ENCODE results near the gene MRM2. TPM values are rescaled to one million over a fixed set of nuclear protein-coding genes. Genes with fewer than 3 reads are reported as not detected.

MRM2 gene
- polyA plus RNA-seq, 1 donor, result 27.6 TPM

GRCh38 chr7:2232766-2233520 lies 9.1 kb downstream of the MRM2 start, which contains the start of gene MAD1L1:
Gene MAD1L1 (minus strand): TSS chr7:2232945. CDS start chr7:2230133, 2,812 bp downstream.
- no CpG with 5 or more reads among the region's 63 CpGs for WGBS (ENCODE audit: insufficient coverage, low lambda C conversion rate)
- DNase-seq, result peak; percentile 87 to 91
- H3K36me3 ChIP-seq (ENCODE audit: control insufficient read depth, insufficient read depth, low read length), result peaks cover 44% of the 10 kb centered on the region
- H3K27me3 ChIP-seq (ENCODE audit: control insufficient read depth, insufficient read depth, low read length), result no peaks in the 10 kb centered on the region
- no peaks in the 10 kb centered on the region for H3K4me1 ChIP-seq (ENCODE audit: control insufficient read depth, insufficient read depth, low read length)
- peak within 1 kb of the TSS; percentile 7 for H3K27ac ChIP-seq (ENCODE audit: low read length)
- H3K4me3 ChIP-seq (ENCODE audit: low read length), result peak within 1 kb of the TSS; percentile 61
- H3K9me3 ChIP-seq (ENCODE audit: control insufficient read depth, low read depth, low read length), result no peaks in the 10 kb centered on the region

- H3K4me3 ChIP-seq (ENCODE audit: low read length), result peak overlapping the region; percentile 61
- peaks cover 39% of the 10 kb centered on the region for H3K36me3 ChIP-seq (ENCODE audit: control insufficient read depth, insufficient read depth, low read length)
- H3K4me1 ChIP-seq (ENCODE audit: control insufficient read depth, insufficient read depth, low read length), result no peaks in the 10 kb centered on the region
- peak in 1 of 2 donors; percentile 30 for DNase-seq
- no peaks in the 10 kb centered on the region for H3K27me3 ChIP-seq (ENCODE audit: control insufficient read depth, insufficient read depth, low read length)
- H3K27ac ChIP-seq (ENCODE audit: low read length), result no peak overlapping the region
- no CpG with 5 or more reads among the region's 46 CpGs for WGBS (ENCODE audit: insufficient coverage, low lambda C conversion rate)
- H3K9me3 ChIP-seq (ENCODE audit: control insufficient read depth, low read depth, low read length), result no peaks in the 10 kb centered on the region
Measured at GRCh38 chr7:2231992-2232765, 9.8 kb downstream of the MRM2 start.

GRCh38 chr7:2230882-2231281 lies 11.1 kb downstream of the MRM2 start:
- no CpG with 5 or more reads among the region's 9 CpGs for WGBS (ENCODE audit: insufficient coverage, low lambda C conversion rate)
- H3K9me3 ChIP-seq (ENCODE audit: control insufficient read depth, low read depth, low read length), result no peaks in the 10 kb centered on the region
- H3K4me3 ChIP-seq (ENCODE audit: low read length), result no peak overlapping the region
- H3K4me1 ChIP-seq (ENCODE audit: control insufficient read depth, insufficient read depth, low read length), result no peaks in the 10 kb centered on the region
- no peak overlapping the region for H3K27ac ChIP-seq (ENCODE audit: low read length)
- no peak for DNase-seq
- no peaks in the 10 kb centered on the region for H3K27me3 ChIP-seq (ENCODE audit: control insufficient read depth, insufficient read depth, low read length)
- H3K36me3 ChIP-seq (ENCODE audit: control insufficient read depth, insufficient read depth, low read length), result peaks cover 35% of the 10 kb centered on the region

- no peaks in the 10 kb centered on the region for H3K27me3 ChIP-seq (ENCODE audit: control insufficient read depth, insufficient read depth, low read length)
- H3K4me3 ChIP-seq (ENCODE audit: low read length), result no peak overlapping the region
- WGBS (ENCODE audit: insufficient coverage, low lambda C conversion rate), result no CpG with 5 or more reads among the region's 8 CpGs
- H3K4me1 ChIP-seq (ENCODE audit: control insufficient read depth, insufficient read depth, low read length), result no peaks in the 10 kb centered on the region
- no peak for DNase-seq
- H3K9me3 ChIP-seq (ENCODE audit: control insufficient read depth, low read depth, low read length), result no peaks in the 10 kb centered on the region
- H3K36me3 ChIP-seq (ENCODE audit: control insufficient read depth, insufficient read depth, low read length), result peaks cover 39% of the 10 kb centered on the region
- H3K27ac ChIP-seq (ENCODE audit: low read length), result no peak overlapping the region
Measured at GRCh38 chr7:2230226-2230625, 11.8 kb downstream of the MRM2 start.

- WGBS (ENCODE audit: insufficient coverage, low lambda C conversion rate), result no CpG with 5 or more reads among the region's 7 CpGs
- Histone ChIP-seq H3K36me3 (ENCODE audit: control insufficient read depth, insufficient read depth, low read length) (peaks cover 39% of the 10 kb centered on the region), H3K4me1 (ENCODE audit: control insufficient read depth, insufficient read depth, low read length) (no peaks in the 10 kb centered on the region)
Measured at GRCh38 chr7:2229467-2229866, 12.5 kb downstream of the MRM2 start.

GRCh38 chr7:2228921-2229320 lies 13.1 kb downstream of the MRM2 start:
- DNase-seq, result no peak
- H3K27ac ChIP-seq (ENCODE audit: low read length), result no peak overlapping the region
- no CpG with 5 or more reads among the region's 8 CpGs for WGBS (ENCODE audit: insufficient coverage, low lambda C conversion rate)
- H3K4me1 ChIP-seq (ENCODE audit: control insufficient read depth, insufficient read depth, low read length), result no peaks in the 10 kb centered on the region
- H3K9me3 ChIP-seq (ENCODE audit: control insufficient read depth, low read depth, low read length), result no peaks in the 10 kb centered on the region
- no peak overlapping the region for H3K4me3 ChIP-seq (ENCODE audit: low read length)
- peaks cover 41% of the 10 kb centered on the region for H3K36me3 ChIP-seq (ENCODE audit: control insufficient read depth, insufficient read depth, low read length)
- H3K27me3 ChIP-seq (ENCODE audit: control insufficient read depth, insufficient read depth, low read length), result no peaks in the 10 kb centered on the region

More at GRCh38 chr7:2229467-2229866, 12.5 kb downstream of the MRM2 start:
- no peaks in the 10 kb centered on the region for H3K9me3 ChIP-seq (ENCODE audit: control insufficient read depth, low read depth, low read length)
- H3K4me3 ChIP-seq (ENCODE audit: low read length), result no peak overlapping the region
- H3K27me3 ChIP-seq (ENCODE audit: control insufficient read depth, insufficient read depth, low read length), result no peaks in the 10 kb centered on the region
- no peak overlapping the region for H3K27ac ChIP-seq (ENCODE audit: low read length)
- DNase-seq, result no peak

GRCh38 chr7:2227699-2228098 lies 14.3 kb downstream of the MRM2 start:
- H3K36me3 ChIP-seq (ENCODE audit: control insufficient read depth, insufficient read depth, low read length), result peaks cover 46% of the 10 kb centered on the region
- WGBS (ENCODE audit: insufficient coverage, low lambda C conversion rate), result no CpG with 5 or more reads among the region's 15 CpGs
- H3K27me3 ChIP-seq (ENCODE audit: control insufficient read depth, insufficient read depth, low read length), result no peaks in the 10 kb centered on the region
- no peak overlapping the region for H3K27ac ChIP-seq (ENCODE audit: low read length)
- no peaks in the 10 kb centered on the region for H3K4me1 ChIP-seq (ENCODE audit: control insufficient read depth, insufficient read depth, low read length)
- H3K4me3 ChIP-seq (ENCODE audit: low read length), result no peak overlapping the region
- H3K9me3 ChIP-seq (ENCODE audit: control insufficient read depth, low read depth, low read length), result no peaks in the 10 kb centered on the region
- DNase-seq, result no peak

- Histone ChIP-seq H3K4me3 (ENCODE audit: low read length) (no peak overlapping the region), H3K36me3 (ENCODE audit: control insufficient read depth, insufficient read depth, low read length) (peaks cover 60% of the 10 kb centered on the region), H3K27ac (ENCODE audit: low read length) (no peak overlapping the region), H3K9me3 (ENCODE audit: control insufficient read depth, low read depth, low read length) (no peaks in the 10 kb centered on the region), H3K4me1 (ENCODE audit: control insufficient read depth, insufficient read depth, low read length) (no peaks in the 10 kb centered on the region), H3K27me3 (ENCODE audit: control insufficient read depth, insufficient read depth, low read length) (no peaks in the 10 kb centered on the region)
- WGBS (ENCODE audit: insufficient coverage, low lambda C conversion rate), result no CpG with 5 or more reads among the region's 13 CpGs
- DNase-seq, result no peak
Measured at GRCh38 chr7:2225830-2226229, 16.2 kb downstream of the MRM2 start.

GRCh38 chr7:2225336-2225735 lies 16.7 kb downstream of the MRM2 start:
- Histone ChIP-seq H3K27me3 (ENCODE audit: control insufficient read depth, insufficient read depth, low read length) (no peaks in the 10 kb centered on the region), H3K36me3 (ENCODE audit: control insufficient read depth, insufficient read depth, low read length) (peaks cover 65% of the 10 kb centered on the region), H3K9me3 (ENCODE audit: control insufficient read depth, low read depth, low read length) (no peaks in the 10 kb centered on the region), H3K27ac (ENCODE audit: low read length) (no peak overlapping the region), H3K4me1 (ENCODE audit: control insufficient read depth, insufficient read depth, low read length) (no peaks in the 10 kb centered on the region), H3K4me3 (ENCODE audit: low read length) (no peak overlapping the region)
- DNase-seq, result no peak
- no CpG with 5 or more reads among the region's 14 CpGs for WGBS (ENCODE audit: insufficient coverage, low lambda C conversion rate)

- Histone ChIP-seq H3K4me3 (ENCODE audit: low read length) (no peak overlapping the region), H3K27ac (ENCODE audit: low read length) (no peak overlapping the region), H3K36me3 (ENCODE audit: control insufficient read depth, insufficient read depth, low read length) (peaks cover 63% of the 10 kb centered on the region), H3K27me3 (ENCODE audit: control insufficient read depth, insufficient read depth, low read length) (no peaks in the 10 kb centered on the region), H3K9me3 (ENCODE audit: control insufficient read depth, low read depth, low read length) (no peaks in the 10 kb centered on the region), H3K4me1 (ENCODE audit: control insufficient read depth, insufficient read depth, low read length) (no peaks in the 10 kb centered on the region)
- no peak for DNase-seq
- WGBS (ENCODE audit: insufficient coverage, low lambda C conversion rate), result no CpG with 5 or more reads among the region's 4 CpGs
Measured at GRCh38 chr7:2224934-2225333, 17.1 kb downstream of the MRM2 start.
